ENCODE data around the gene TBX10.

DNA sequence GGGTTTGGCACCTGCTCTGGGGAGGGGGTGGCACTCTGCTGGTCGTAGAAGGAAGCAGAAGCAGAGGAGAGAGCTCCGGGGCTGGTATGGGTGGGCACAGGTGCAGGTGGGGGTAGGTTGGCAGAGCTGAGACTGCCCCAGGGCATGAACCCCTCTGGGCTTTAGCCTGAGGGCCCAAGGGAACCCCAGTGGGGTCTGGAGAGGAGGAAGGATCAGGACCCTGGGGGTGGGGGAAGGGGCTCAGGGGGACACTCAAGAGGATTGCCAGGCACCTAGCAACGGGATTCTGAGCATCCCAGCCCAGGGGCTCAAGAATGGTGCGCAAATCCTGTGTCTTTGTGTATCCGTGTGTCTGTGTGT lies 28.6 kb upstream of the TBX10 start:
- TF ChIP-seq GABPA (IDR thresholded peaks at IDR 0.05 in 1 of 2, conservative IDR thresholded peaks at IDR 0.05 in 1 of 2) (no peak), SP1 (IDR thresholded peaks at IDR 0.05) (no peak), YY1 (IDR thresholded peaks at IDR 0.05) (no peak), EGR1 (IDR thresholded peaks at IDR 0.05; ENCODE audit: low read depth in 2 of 2) (no peak), NR2F2 (IDR thresholded peaks at IDR 0.05) (no peak), TAF1 (conservative IDR thresholded peaks at IDR 0.05) (no peak), RAD21 (IDR thresholded peaks at IDR 0.05) (no peak), JUND (IDR thresholded peaks at IDR 0.05) (no peak), RXRA (IDR thresholded peaks at IDR 0.05) (no peak), FOXA1 (IDR thresholded peaks at IDR 0.05) (no peak)
- TF ChIP-seq, protein P1, sequence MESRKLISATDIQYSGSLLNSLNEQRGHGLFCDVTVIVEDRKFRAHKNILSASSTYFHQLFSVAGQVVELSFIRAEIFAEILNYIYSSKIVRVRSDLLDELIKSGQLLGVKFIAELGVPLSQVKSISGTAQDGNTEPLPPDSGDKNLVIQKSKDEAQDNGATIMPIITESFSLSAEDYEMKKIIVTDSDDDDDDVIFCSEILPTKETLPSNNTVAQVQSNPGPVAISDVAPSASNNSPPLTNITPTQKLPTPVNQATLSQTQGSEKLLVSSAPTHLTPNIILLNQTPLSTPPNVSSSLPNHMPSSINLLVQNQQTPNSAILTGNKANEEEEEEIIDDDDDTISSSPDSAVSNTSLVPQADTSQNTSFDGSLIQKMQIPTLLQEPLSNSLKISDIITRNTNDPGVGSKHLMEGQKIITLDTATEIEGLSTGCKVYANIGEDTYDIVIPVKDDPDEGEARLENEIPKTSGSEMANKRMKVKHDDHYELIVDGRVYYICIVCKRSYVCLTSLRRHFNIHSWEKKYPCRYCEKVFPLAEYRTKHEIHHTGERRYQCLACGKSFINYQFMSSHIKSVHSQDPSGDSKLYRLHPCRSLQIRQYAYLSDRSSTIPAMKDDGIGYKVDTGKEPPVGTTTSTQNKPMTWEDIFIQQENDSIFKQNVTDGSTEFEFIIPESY (IDR thresholded peaks at IDR 0.05), result no peak
- TF ChIP-seq, protein P2, sequence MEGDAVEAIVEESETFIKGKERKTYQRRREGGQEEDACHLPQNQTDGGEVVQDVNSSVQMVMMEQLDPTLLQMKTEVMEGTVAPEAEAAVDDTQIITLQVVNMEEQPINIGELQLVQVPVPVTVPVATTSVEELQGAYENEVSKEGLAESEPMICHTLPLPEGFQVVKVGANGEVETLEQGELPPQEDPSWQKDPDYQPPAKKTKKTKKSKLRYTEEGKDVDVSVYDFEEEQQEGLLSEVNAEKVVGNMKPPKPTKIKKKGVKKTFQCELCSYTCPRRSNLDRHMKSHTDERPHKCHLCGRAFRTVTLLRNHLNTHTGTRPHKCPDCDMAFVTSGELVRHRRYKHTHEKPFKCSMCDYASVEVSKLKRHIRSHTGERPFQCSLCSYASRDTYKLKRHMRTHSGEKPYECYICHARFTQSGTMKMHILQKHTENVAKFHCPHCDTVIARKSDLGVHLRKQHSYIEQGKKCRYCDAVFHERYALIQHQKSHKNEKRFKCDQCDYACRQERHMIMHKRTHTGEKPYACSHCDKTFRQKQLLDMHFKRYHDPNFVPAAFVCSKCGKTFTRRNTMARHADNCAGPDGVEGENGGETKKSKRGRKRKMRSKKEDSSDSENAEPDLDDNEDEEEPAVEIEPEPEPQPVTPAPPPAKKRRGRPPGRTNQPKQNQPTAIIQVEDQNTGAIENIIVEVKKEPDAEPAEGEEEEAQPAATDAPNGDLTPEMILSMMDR (IDR thresholded peaks at IDR 0.05; ENCODE audit: low read depth, low read length, missing input control), result no peak
- TF ChIP-seq, protein P3, sequence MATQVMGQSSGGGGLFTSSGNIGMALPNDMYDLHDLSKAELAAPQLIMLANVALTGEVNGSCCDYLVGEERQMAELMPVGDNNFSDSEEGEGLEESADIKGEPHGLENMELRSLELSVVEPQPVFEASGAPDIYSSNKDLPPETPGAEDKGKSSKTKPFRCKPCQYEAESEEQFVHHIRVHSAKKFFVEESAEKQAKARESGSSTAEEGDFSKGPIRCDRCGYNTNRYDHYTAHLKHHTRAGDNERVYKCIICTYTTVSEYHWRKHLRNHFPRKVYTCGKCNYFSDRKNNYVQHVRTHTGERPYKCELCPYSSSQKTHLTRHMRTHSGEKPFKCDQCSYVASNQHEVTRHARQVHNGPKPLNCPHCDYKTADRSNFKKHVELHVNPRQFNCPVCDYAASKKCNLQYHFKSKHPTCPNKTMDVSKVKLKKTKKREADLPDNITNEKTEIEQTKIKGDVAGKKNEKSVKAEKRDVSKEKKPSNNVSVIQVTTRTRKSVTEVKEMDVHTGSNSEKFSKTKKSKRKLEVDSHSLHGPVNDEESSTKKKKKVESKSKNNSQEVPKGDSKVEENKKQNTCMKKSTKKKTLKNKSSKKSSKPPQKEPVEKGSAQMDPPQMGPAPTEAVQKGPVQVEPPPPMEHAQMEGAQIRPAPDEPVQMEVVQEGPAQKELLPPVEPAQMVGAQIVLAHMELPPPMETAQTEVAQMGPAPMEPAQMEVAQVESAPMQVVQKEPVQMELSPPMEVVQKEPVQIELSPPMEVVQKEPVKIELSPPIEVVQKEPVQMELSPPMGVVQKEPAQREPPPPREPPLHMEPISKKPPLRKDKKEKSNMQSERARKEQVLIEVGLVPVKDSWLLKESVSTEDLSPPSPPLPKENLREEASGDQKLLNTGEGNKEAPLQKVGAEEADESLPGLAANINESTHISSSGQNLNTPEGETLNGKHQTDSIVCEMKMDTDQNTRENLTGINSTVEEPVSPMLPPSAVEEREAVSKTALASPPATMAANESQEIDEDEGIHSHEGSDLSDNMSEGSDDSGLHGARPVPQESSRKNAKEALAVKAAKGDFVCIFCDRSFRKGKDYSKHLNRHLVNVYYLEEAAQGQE (IDR thresholded peaks at IDR 0.05), result no peak
- TF ChIP-seq, protein P4, sequence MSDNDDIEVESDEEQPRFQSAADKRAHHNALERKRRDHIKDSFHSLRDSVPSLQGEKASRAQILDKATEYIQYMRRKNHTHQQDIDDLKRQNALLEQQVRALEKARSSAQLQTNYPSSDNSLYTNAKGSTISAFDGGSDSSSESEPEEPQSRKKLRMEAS (IDR thresholded peaks at IDR 0.05), result no peak
